Type B pancreatic cell (in vitro differentiated cells): Measurements from ENCODE around the gene PTOV1. TPM values are rescaled to one million over a fixed set of nuclear protein-coding genes. Genes with fewer than 3 reads are reported as not detected.

Experiments used
- DNase-seq: peaks from one replicate; pipeline ENCODE4 v3.0.0; 2021; ENCODE audit warnings: mixed read lengths; ENCODE audit not compliant: unreplicated experiment; ENCODE audit errors: extremely low spot score
- H3K27ac Mint-ChIP-seq: 2 replicates; pipeline ENCODE4 v1.8.0; 2021; ENCODE audit warnings: mild to moderate bottlenecking, mixed read lengths
- H3K27me3 Mint-ChIP-seq: 2 replicates; pipeline ENCODE4 v1.8.0; 2021; ENCODE audit warnings: mixed read lengths
- H3K36me3 Mint-ChIP-seq: 2 replicates; pipeline ENCODE4 v1.8.0; 2021; ENCODE audit warnings: mixed read lengths
- H3K4me1 Mint-ChIP-seq: one replicate; pipeline ENCODE4 v1.8.0; 2021; ENCODE audit warnings: mixed read lengths; ENCODE audit not compliant: unreplicated experiment
- H3K4me3 Mint-ChIP-seq: 2 replicates; pipeline ENCODE4 v1.8.0; 2021; ENCODE audit warnings: mild to moderate bottlenecking, mixed read lengths
- H3K9me3 Mint-ChIP-seq: 2 replicates; pipeline ENCODE4 v1.8.0; 2021; ENCODE audit warnings: mixed read lengths
- total RNA-seq: library from RNA; stranded (reverse); gene quantifications from 2 replicates; pipeline ENCODE4 v1.2.1, GENCODE V29; 2021; ENCODE audit warnings: low replicate concordance
- TF ChIP-seq, protein P1 (sequence below): fragments of 200-600 bp; sonication (generic); conservative IDR thresholded peaks from 2 replicates; pipeline ENCODE4 v1.5.0; 2021; ENCODE audit warnings: antibody characterized with exemption, mild to moderate bottlenecking

Gene PTOV1
- total RNA-seq, 1 donor from 2014 or later: 388 TPM

DNA sequence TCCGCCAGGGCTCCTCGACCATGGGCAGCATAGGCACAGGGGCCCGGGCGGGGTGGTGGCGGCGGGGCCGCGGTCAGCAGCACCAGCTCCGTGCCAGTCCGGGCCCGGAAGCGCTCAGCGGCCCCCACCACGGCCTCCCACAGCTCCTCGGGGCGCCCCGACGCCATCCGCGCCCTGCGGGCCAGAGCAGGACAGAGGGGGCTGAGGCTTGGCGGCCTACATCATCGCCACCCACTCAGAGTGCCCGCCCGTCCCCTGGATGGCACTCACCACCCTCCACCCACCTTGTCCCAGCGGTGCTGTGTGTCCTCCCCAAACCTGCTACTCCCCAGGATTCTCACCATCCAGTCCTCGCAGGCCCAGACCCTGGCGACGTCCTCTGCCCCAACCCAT is 22.2 kb downstream of the PTOV1 start:
- no peaks in the 10 kb centered on the region for H3K9me3 Mint-ChIP-seq
- no peak for DNase-seq
- no peak overlapping the region for H3K4me3 Mint-ChIP-seq
- H3K27ac Mint-ChIP-seq: no peak overlapping the region
- H3K4me1 Mint-ChIP-seq: peaks cover 2% of the 10 kb centered on the region
- no peaks in the 10 kb centered on the region for H3K27me3 Mint-ChIP-seq
- peaks cover 6% of the 10 kb centered on the region for H3K36me3 Mint-ChIP-seq
- TF ChIP-seq, protein P1, sequence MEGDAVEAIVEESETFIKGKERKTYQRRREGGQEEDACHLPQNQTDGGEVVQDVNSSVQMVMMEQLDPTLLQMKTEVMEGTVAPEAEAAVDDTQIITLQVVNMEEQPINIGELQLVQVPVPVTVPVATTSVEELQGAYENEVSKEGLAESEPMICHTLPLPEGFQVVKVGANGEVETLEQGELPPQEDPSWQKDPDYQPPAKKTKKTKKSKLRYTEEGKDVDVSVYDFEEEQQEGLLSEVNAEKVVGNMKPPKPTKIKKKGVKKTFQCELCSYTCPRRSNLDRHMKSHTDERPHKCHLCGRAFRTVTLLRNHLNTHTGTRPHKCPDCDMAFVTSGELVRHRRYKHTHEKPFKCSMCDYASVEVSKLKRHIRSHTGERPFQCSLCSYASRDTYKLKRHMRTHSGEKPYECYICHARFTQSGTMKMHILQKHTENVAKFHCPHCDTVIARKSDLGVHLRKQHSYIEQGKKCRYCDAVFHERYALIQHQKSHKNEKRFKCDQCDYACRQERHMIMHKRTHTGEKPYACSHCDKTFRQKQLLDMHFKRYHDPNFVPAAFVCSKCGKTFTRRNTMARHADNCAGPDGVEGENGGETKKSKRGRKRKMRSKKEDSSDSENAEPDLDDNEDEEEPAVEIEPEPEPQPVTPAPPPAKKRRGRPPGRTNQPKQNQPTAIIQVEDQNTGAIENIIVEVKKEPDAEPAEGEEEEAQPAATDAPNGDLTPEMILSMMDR: no peak

DNA sequence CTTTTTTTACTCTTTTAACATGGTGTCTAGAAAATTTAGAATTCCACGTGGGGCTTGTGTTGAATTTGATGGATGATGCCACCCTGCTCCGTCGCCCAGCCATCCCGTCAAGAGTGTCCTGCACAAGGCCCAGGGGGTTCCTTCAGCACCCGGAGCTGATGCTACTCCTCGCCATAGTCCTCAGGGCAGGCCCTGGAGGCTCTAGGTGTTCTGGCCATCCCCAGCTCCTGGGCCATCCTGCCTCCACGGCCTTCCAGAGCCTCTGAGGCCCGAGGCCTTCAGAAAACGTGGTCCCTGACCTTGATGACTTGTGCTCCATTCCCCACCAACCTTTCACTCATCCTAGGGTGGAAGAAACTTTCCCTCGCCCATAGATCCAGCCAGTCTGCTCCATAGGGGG is 22.9 kb downstream of the PTOV1 start:
- no peaks in the 10 kb centered on the region for H3K9me3 Mint-ChIP-seq
- peaks cover 7% of the 10 kb centered on the region for H3K36me3 Mint-ChIP-seq
- TF ChIP-seq, protein P1: no peak
- H3K27ac Mint-ChIP-seq: peak overlapping the region; percentile 26
- DNase-seq: no peak
- no peaks in the 10 kb centered on the region for H3K27me3 Mint-ChIP-seq
- H3K4me1 Mint-ChIP-seq: peaks cover 4% of the 10 kb centered on the region
- no peak overlapping the region for H3K4me3 Mint-ChIP-seq

DNA sequence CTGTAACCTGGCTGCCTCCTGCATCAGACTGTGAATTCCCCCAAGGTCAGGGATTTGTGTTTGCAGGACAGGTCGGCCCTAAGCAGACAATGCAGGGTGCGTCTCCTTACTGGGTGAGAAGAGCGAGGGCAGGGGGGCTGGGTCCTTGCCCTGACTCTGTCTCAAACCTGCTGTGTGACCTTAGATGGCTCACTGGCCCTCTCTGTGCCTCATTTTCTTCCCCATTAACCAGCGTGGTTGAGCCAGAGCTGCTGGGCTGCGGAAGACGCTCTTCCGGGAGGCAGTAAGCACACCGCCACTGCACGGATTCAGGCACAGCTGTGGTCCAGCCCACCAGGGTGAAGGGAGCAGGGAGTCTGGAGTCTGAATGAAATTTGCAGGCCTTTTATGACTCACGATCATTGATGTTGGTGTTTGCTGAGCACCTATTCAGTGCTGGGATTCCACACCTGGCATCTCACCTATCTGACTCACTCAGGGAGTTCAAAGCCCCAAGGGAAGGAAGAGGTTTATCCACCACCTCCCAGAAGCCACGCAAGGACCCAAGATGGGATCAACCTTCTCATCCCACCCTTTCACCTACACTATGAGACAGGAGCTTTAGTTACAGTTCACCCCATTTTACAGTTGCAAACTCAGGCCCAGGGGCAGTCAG is 23.7 kb downstream of the PTOV1 start:
- H3K36me3 Mint-ChIP-seq: peaks cover 7% of the 10 kb centered on the region
- H3K27ac Mint-ChIP-seq: peak overlapping the region; percentile 35
- TF ChIP-seq, protein P1: no peak
- no peaks in the 10 kb centered on the region for H3K9me3 Mint-ChIP-seq
- H3K27me3 Mint-ChIP-seq: no peaks in the 10 kb centered on the region
- peaks cover 4% of the 10 kb centered on the region for H3K4me1 Mint-ChIP-seq
- no peak for DNase-seq
- peak overlapping the region; percentile 45 for H3K4me3 Mint-ChIP-seq

DNA sequence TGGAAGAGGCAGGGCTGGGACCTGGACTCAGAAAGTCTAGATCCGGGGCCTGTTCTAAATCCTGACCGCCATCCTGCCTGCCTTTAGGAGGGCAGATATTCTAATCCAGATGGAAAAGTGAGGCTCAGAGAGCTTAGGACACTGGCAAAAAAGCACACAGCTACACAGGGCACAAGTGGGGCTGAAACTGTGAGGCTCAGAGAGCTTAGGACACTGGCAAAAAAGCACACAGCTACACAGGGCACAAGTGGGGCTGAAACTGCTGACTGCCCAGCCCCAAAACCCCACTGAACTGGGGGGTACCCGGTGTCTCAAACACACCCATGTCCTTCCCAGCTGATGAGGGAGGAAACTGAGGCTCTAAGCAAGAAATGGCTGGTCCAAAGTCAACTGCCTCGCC is 24.2 kb downstream of the PTOV1 start:
- Mint-ChIP-seq H3K27me3 (no peaks in the 10 kb centered on the region), H3K36me3 (peaks cover 7% of the 10 kb centered on the region), H3K4me1 (peaks cover 4% of the 10 kb centered on the region), H3K4me3 (no peak overlapping the region), H3K9me3 (no peaks in the 10 kb centered on the region), H3K27ac (peak overlapping the region; percentile 35)
- TF ChIP-seq, protein P1: no peak
- DNase-seq: no peak

DNA sequence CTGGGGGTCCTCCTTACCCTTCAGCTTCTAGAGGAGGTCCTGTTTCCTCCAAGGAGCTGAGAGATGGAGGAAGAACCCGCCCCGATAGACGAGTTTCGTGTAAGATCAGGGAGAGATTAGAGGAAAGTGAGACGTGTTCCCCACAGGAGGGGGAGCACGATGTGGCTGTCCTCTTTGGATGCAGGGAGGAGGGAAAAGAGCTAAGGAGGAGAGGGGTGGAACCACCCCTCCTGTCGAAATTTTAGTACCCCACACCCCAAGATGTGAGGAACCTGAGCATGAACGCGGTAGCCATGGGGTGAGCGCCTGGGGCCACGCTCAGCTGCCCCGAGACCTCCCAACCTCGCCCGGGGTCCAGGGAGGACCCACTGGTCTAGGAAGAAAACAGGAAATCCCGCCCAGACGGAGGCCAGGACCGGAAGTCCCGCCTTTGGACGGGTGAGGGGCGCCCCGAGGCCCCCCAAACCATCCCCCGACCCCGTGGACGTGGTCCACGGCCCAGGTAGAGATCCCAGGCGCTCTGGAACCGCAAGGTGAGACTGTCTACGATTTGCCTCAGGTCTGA is 25.0 kb downstream of the PTOV1 start:
- no peaks in the 10 kb centered on the region for H3K27me3 Mint-ChIP-seq
- TF ChIP-seq, protein P1: no peak
- H3K4me3 Mint-ChIP-seq: no peak overlapping the region
- DNase-seq: no peak
- H3K9me3 Mint-ChIP-seq: no peaks in the 10 kb centered on the region
- no peak overlapping the region for H3K27ac Mint-ChIP-seq
- H3K36me3 Mint-ChIP-seq: peaks cover 7% of the 10 kb centered on the region
- H3K4me1 Mint-ChIP-seq: peaks cover 4% of the 10 kb centered on the region
